HCT116 (cell line): ENCODE data around the gene TEX22. TPM values are rescaled to one million over a fixed set of nuclear protein-coding genes. Genes with fewer than 3 reads are reported as not detected.

Experiments
- ATAC-seq: fragments of 200-7000 bp; cut with Tn5 transposase; 2 replicates; pipeline ENCODE4 v1.9.1; 2020; ENCODE audit warnings: mild to moderate bottlenecking, moderate library complexity
- BruUV-seq: library from RNA; stranded (reverse); fragments of 400-500 nt; replicated peaks from 2 replicates; lab custom pipeline; 2021; lab: Mats Ljungman, UMichigan
- CTCF ChIA-PET: fragments of 300-600 bp; sonication (Branson Sonifier 250); formaldehyde crosslinking; loops from one replicate; lab custom pipeline; 2021; ENCODE audit warnings: antibody characterized with exemption; lab: Charles Lee
- POLR2A ChIA-PET: fragments of 300-600, 350-600 bp; sonication (Branson Sonifier 250); formaldehyde crosslinking; loops from one replicate; lab custom pipeline; 2021; ENCODE audit warnings: antibody characterized with exemption; lab: Charles Lee
- RAD21 ChIA-PET, 2 experiments: fragments of 300-600 bp; sonication (Branson Sonifier 250); formaldehyde crosslinking; loops; one replicate each; lab custom pipeline; 2023; ENCODE audit warnings: low total read pairs in 2 of 2; ENCODE audit not compliant: uncharacterized antibody in 2 of 2, unreplicated experiment in 2 of 2, low non-redundant PET in 1 of 2; lab: Charles Lee
- DNase-seq: peaks from one replicate; pipeline ENCODE4 v3.0.0-alpha.2; 2010; ENCODE audit warnings: low read depth, low spot score
- H2AFZ ChIP-seq: fragments of 200-600 bp; shearing (Covaris generic), sonication (generic); 2 replicates; pipeline ENCODE4 v1.6.1; 2017; ENCODE audit warnings: low read depth, mixed run types, mixed read lengths, antibody characterized with exemption, low read length; ENCODE audit not compliant: poor library complexity, severe bottlenecking
- H3K27ac ChIP-seq: 2 replicates; pipeline ENCODE4 v1.5.1; 2012; ENCODE audit warnings: low read depth, low read length
- H3K27me3 ChIP-seq: fragments of 200-600 bp; sonication (generic); 2 replicates; pipeline ENCODE4 v1.6.1; 2016; ENCODE audit warnings: mixed run types, low read length, mixed read lengths; ENCODE audit not compliant: insufficient read depth
- H3K36me3 ChIP-seq, 2 experiments: fragments of 200-500 bp in 1 of 2; fragments of 200-600 bp in 1 of 2; sonication (Bioruptor generic) in 1 of 2; sonication (generic) in 1 of 2; 2 replicates each; pipeline versions ENCODE4 v1.5.1 to v1.6.1; 2014 to 2016; ENCODE audit warnings: low read length in 2 of 2, inconsistent platforms in 1 of 2, mixed read lengths in 1 of 2, mixed run types in 1 of 2; ENCODE audit not compliant: insufficient read depth in 2 of 2, control insufficient read depth in 1 of 2
- H3K4me1 ChIP-seq, 2 experiments: fragments of 200-600 bp in 1 of 2; sonication (generic) in 1 of 2; 2 replicates each; pipeline versions ENCODE4 v1.5.1 to v1.6.1; 2012 to 2017; ENCODE audit warnings: low read length in 2 of 2, inconsistent platforms in 1 of 2, mild to moderate bottlenecking in 1 of 2, mixed read lengths in 1 of 2, mixed run types in 1 of 2, moderate library complexity in 1 of 2; ENCODE audit not compliant: insufficient read depth in 2 of 2, control insufficient read depth in 1 of 2
- H3K4me2 ChIP-seq: fragments of 200-600 bp; sonication (generic); 2 replicates; pipeline ENCODE4 v1.6.1; 2017; ENCODE audit warnings: mixed run types, low read length, mixed read lengths
- H3K4me3 ChIP-seq, 2 experiments: fragments of 200-600 bp in 1 of 2; sonication (generic) in 1 of 2; replicated peaks in 1 of 2; 2 replicates each; pipeline ENCODE4 v1.5.1; 2011 to 2016; ENCODE audit warnings: low read length in 2 of 2, control low read depth in 1 of 2, low read depth in 1 of 2, mild to moderate bottlenecking in 1 of 2, mixed read lengths in 1 of 2, mixed run types in 1 of 2
- H3K79me2 ChIP-seq: fragments of 200-600 bp; sonication (generic); 2 replicates; pipeline ENCODE4 v1.6.1; 2017; ENCODE audit warnings: mild to moderate bottlenecking, mixed run types, low read length, moderate library complexity, mixed read lengths; ENCODE audit not compliant: insufficient read depth
- H3K9ac ChIP-seq: fragments of 200-600 bp; sonication (generic); 2 replicates; pipeline ENCODE4 v1.6.1; 2016; ENCODE audit warnings: low read length, mixed read lengths
- H3K9me2 ChIP-seq: fragments of 200-600 bp; sonication (generic), shearing (Covaris generic); 2 replicates; pipeline ENCODE4 v1.6.1; 2017; ENCODE audit warnings: mixed run types, mild to moderate bottlenecking, moderate library complexity; ENCODE audit not compliant: insufficient read depth
- H3K9me3 ChIP-seq, 2 experiments: fragments of 200-500 bp in 1 of 2; fragments of 200-600 bp in 1 of 2; sonication (Bioruptor generic) in 1 of 2; sonication (generic) in 1 of 2; 2 replicates each; pipeline ENCODE4 v1.6.1; 2014 to 2017; ENCODE audit warnings: low read length in 2 of 2, mixed read lengths in 2 of 2, inconsistent platforms in 1 of 2, low read depth in 1 of 2, mild to moderate bottlenecking in 1 of 2, mixed run types in 1 of 2, moderate library complexity in 1 of 2; ENCODE audit not compliant: control insufficient read depth in 1 of 2, insufficient read depth in 1 of 2
- H4K20me1 ChIP-seq: fragments of 200-600 bp; sonication (generic), shearing (Covaris generic); 2 replicates; pipeline ENCODE4 v1.6.1; 2017; ENCODE audit warnings: mixed run types, mild to moderate bottlenecking, moderate library complexity; ENCODE audit not compliant: insufficient read depth
- EGR1 ChIP-seq: IDR thresholded peaks from 2 replicates; pipeline ENCODE4 v1.6.1; 2012; ENCODE audit warnings: low read depth
- ELF1 ChIP-seq: IDR thresholded peaks from 2 replicates; pipeline ENCODE4 v1.6.1; 2012; ENCODE audit warnings: low read depth, borderline replicate concordance
- EZH2 ChIP-seq: fragments of 200-600 bp; sonication (generic); IDR thresholded peaks from 2 replicates; pipeline ENCODE4 v1.6.1; 2017; ENCODE audit warnings: antibody characterized with exemption, mixed run types
- JUND ChIP-seq: IDR thresholded peaks from 2 replicates; pipeline ENCODE4 v1.6.1; 2012
- POLR2A ChIP-seq: IDR thresholded peaks from 2 replicates; pipeline ENCODE4 v1.7.0; 2011; ENCODE audit warnings: borderline replicate concordance; ENCODE audit not compliant: insufficient read depth, insufficient read length; ENCODE audit errors: extremely low read depth
- POLR2AphosphoS5 ChIP-seq: IDR thresholded peaks from 2 replicates; pipeline ENCODE4 v1.6.1; 2011; ENCODE audit warnings: mild to moderate bottlenecking, low read depth, low read length, moderate library complexity
- SP1 ChIP-seq: IDR thresholded peaks from 2 replicates; pipeline ENCODE4 v1.6.1; 2012; ENCODE audit warnings: low read depth
- TCF7L2 ChIP-seq: IDR thresholded peaks from 2 replicates; pipeline ENCODE4 v1.7.0; 2011; ENCODE audit warnings: borderline replicate concordance, inconsistent platforms; ENCODE audit not compliant: insufficient read depth, insufficient read length; ENCODE audit errors: extremely low read depth
- intact Hi-C: fragments of 100-400 bp; cut with micrococcal nuclease; formaldehyde crosslinking; loops from 2 replicates; pipeline ENCODE4 v1.10.0; 2022
- total RNA-seq: library from RNA; stranded (reverse); gene quantifications from one replicate; pipeline ENCODE4 v1.2.1, GENCODE V29; 2021; ENCODE audit not compliant: unreplicated experiment
- TF ChIP-seq, protein P1 (sequence below), 3 experiments: fragments of 200-600 bp in 1 of 3; sonication (generic) in 1 of 3; IDR thresholded peaks in 2 of 3; conservative IDR thresholded peaks in 1 of 3; 2 replicates each; pipeline ENCODE4 v1.5.1; 2012 to 2017; ENCODE audit warnings: low read depth in 2 of 3, low read length in 2 of 3, antibody characterized with exemption in 1 of 3, borderline replicate concordance in 1 of 3, control low read depth in 1 of 3, mild to moderate bottlenecking in 1 of 3, mixed read lengths in 1 of 3, mixed run types in 1 of 3, moderate library complexity in 1 of 3; ENCODE audit not compliant: insufficient read depth in 1 of 3
- TF ChIP-seq, protein P2 (sequence below): IDR thresholded peaks from 2 replicates; pipeline ENCODE4 v1.6.1; 2012; ENCODE audit warnings: low read depth
- TF ChIP-seq, protein P3 (sequence below): IDR thresholded peaks from 2 replicates; pipeline ENCODE4 v1.6.1; 2012
- TF ChIP-seq, protein P4 (sequence below): IDR thresholded peaks from 2 replicates; pipeline ENCODE4 v1.6.1; 2011; ENCODE audit warnings: mild to moderate bottlenecking, low read length, moderate library complexity; ENCODE audit not compliant: insufficient replicate concordance; ENCODE audit errors: extremely low read depth

Gene TEX22
- total RNA-seq, 1 experiment from 2014 or later: 3.8 TPM

DNA sequence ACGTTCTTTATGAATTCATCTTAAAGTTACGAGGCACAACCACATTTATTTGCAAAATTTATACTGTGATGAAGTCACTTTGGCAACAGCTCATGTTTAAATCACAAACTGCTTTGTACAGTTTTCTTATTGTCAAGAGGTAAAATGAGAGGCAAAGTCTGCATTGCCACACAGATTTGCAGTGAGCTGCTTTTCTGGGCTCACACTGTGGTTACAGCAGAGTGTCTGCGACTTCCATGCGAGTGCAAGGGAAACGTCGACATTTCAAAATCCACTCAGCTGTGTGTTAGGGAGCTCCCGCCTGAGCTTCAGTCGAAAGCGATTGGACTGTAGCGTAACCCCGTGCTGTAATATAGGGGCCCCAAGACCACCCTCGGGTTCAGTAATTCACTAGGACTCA lies 34.3 kb downstream of the TEX22 start:
- TF ChIP-seq JUND (no peak), ELF1 (no peak)
- TF ChIP-seq, protein P1, sequence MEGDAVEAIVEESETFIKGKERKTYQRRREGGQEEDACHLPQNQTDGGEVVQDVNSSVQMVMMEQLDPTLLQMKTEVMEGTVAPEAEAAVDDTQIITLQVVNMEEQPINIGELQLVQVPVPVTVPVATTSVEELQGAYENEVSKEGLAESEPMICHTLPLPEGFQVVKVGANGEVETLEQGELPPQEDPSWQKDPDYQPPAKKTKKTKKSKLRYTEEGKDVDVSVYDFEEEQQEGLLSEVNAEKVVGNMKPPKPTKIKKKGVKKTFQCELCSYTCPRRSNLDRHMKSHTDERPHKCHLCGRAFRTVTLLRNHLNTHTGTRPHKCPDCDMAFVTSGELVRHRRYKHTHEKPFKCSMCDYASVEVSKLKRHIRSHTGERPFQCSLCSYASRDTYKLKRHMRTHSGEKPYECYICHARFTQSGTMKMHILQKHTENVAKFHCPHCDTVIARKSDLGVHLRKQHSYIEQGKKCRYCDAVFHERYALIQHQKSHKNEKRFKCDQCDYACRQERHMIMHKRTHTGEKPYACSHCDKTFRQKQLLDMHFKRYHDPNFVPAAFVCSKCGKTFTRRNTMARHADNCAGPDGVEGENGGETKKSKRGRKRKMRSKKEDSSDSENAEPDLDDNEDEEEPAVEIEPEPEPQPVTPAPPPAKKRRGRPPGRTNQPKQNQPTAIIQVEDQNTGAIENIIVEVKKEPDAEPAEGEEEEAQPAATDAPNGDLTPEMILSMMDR (IDR thresholded peaks at IDR 0.05 in 2 of 3, conservative IDR thresholded peaks at IDR 0.05 in 1 of 3; ENCODE audit: borderline replicate concordance in 1 of 3, insufficient read depth in 1 of 3, low read depth in 2 of 3, low read length in 2 of 3): no peak
- Histone ChIP-seq H3K9me3 (no peaks in the 10 kb centered on the region), H4K20me1 (peaks cover 25% of the 10 kb centered on the region), H3K36me3 (peaks cover 2 to 7% of the 10 kb centered on the region in 2 experiments; a peak in 3 of 4 replicates), H3K4me3 (no peak overlapping the region), H3K9me2 (no peaks in the 10 kb centered on the region), H3K79me2 (peaks cover 93% of the 10 kb centered on the region), H3K9ac (no peak overlapping the region), H3K27me3 (no peaks in the 10 kb centered on the region), H3K4me2 (no peak overlapping the region), H2AFZ (no peak overlapping the region), H3K27ac (no peak overlapping the region), H3K4me1 (peaks cover 20 to 38% of the 10 kb centered on the region in 2 experiments)
- ATAC-seq: no peak
- ChIA-PET CTCF (no interaction called here), RAD21 (no interaction called here), POLR2A (no interaction called here)
- no TSS peak for BruUV-seq
- DNase-seq: no peak
- intact Hi-C loops: no loop called here

DNA sequence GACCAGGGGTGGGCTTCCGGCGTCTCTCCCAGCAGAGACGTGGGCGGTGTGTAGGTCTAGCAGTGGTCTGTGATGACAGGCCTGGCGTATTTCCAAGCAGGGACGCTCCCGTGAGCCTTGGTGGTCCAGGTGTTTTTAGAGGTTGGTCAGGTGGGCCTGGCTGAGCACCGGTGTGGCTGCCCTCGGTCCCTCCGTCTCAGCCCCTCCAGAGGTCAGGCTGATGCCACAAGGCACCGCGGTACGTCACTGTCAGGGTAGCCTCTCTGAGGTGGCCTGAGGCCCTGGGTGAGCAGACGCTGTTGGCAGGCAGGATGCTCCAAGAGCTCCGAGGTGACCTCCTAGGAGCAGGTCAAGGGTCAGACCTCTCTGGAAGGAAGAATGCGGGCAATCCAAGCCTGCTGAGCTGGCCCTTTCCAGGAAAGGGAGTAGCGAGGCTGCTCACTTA lies 34.8 kb downstream of the TEX22 start:
- Histone ChIP-seq H3K4me2 (no peak overlapping the region), H3K4me1 (peaks cover 20 to 33% of the 10 kb centered on the region in 2 experiments), H3K27ac (no peak overlapping the region), H3K9me3 (no peaks in the 10 kb centered on the region), H3K27me3 (no peaks in the 10 kb centered on the region), H3K79me2 (peaks cover 93% of the 10 kb centered on the region), H3K36me3 (peaks cover 2 to 7% of the 10 kb centered on the region in 2 experiments; a peak in 2 of 4 replicates), H3K9me2 (no peaks in the 10 kb centered on the region), H2AFZ (no peak overlapping the region), H3K9ac (no peak overlapping the region), H3K4me3 (no peak overlapping the region), H4K20me1 (peaks cover 25% of the 10 kb centered on the region)
- RAD21 ChIA-PET: no interaction called here
- no TSS peak for BruUV-seq
- DNase-seq: no peak
- intact Hi-C loops: no loop called here
- CTCF ChIA-PET: no interaction called here
- 0 out of 2 replicates have a peak, but pooled peaks have one; percentile 6 for ATAC-seq
- POLR2A ChIA-PET: no interaction called here
- TF ChIP-seq, protein P2, sequence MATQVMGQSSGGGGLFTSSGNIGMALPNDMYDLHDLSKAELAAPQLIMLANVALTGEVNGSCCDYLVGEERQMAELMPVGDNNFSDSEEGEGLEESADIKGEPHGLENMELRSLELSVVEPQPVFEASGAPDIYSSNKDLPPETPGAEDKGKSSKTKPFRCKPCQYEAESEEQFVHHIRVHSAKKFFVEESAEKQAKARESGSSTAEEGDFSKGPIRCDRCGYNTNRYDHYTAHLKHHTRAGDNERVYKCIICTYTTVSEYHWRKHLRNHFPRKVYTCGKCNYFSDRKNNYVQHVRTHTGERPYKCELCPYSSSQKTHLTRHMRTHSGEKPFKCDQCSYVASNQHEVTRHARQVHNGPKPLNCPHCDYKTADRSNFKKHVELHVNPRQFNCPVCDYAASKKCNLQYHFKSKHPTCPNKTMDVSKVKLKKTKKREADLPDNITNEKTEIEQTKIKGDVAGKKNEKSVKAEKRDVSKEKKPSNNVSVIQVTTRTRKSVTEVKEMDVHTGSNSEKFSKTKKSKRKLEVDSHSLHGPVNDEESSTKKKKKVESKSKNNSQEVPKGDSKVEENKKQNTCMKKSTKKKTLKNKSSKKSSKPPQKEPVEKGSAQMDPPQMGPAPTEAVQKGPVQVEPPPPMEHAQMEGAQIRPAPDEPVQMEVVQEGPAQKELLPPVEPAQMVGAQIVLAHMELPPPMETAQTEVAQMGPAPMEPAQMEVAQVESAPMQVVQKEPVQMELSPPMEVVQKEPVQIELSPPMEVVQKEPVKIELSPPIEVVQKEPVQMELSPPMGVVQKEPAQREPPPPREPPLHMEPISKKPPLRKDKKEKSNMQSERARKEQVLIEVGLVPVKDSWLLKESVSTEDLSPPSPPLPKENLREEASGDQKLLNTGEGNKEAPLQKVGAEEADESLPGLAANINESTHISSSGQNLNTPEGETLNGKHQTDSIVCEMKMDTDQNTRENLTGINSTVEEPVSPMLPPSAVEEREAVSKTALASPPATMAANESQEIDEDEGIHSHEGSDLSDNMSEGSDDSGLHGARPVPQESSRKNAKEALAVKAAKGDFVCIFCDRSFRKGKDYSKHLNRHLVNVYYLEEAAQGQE: no peak
- TF ChIP-seq, protein P3, sequence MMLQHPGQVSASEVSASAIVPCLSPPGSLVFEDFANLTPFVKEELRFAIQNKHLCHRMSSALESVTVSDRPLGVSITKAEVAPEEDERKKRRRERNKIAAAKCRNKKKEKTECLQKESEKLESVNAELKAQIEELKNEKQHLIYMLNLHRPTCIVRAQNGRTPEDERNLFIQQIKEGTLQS: no peak
- TF ChIP-seq SP1: no peak
- no peak for TF ChIP-seq POLR2AphosphoS5
- no peak for TF ChIP-seq TCF7L2
- TF ChIP-seq, protein P4, sequence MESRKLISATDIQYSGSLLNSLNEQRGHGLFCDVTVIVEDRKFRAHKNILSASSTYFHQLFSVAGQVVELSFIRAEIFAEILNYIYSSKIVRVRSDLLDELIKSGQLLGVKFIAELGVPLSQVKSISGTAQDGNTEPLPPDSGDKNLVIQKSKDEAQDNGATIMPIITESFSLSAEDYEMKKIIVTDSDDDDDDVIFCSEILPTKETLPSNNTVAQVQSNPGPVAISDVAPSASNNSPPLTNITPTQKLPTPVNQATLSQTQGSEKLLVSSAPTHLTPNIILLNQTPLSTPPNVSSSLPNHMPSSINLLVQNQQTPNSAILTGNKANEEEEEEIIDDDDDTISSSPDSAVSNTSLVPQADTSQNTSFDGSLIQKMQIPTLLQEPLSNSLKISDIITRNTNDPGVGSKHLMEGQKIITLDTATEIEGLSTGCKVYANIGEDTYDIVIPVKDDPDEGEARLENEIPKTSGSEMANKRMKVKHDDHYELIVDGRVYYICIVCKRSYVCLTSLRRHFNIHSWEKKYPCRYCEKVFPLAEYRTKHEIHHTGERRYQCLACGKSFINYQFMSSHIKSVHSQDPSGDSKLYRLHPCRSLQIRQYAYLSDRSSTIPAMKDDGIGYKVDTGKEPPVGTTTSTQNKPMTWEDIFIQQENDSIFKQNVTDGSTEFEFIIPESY: no peak
- no peak for TF ChIP-seq POLR2A
- TF ChIP-seq EZH2: no peak
- TF ChIP-seq ELF1: no peak
- TF ChIP-seq EGR1: no peak
